Testis (tissue), 2 donors: ENCODE data around the gene R3HDM4.

ENCODE experiments used
- CTCF ChIP-seq, 3 experiments: fragments of 450-650 bp in 2 of 3; fragments of 200-600 bp in 1 of 3; sonication (generic) in 1 of 3; IDR thresholded peaks; one replicate each; pipeline ENCODE4 v1.5.1; 2016 to 2019; ENCODE audit warnings: antibody characterized with exemption in 3 of 3, mild to moderate bottlenecking in 2 of 3, moderate library complexity in 1 of 3
- POLR2A ChIP-seq: fragments of 450-650 bp; IDR thresholded peaks from one replicate; pipeline ENCODE4 v1.6.1; 2017; ENCODE audit warnings: antibody characterized with exemption, mild to moderate bottlenecking, moderate library complexity

GRCh38 chr19:858868-859843 lies 53.9 kb downstream of the R3HDM4 start, which contains the start of gene CFD:
- TF ChIP-seq CTCF (IDR thresholded peaks at IDR 0.05) (no peak), POLR2A (no peak)
